Suprapubic skin (tissue), 4 donors: ENCODE data around the gene KRTAP26-1.

ENCODE experiments used
- CTCF ChIP-seq, 2 donors: fragments of 200-600 bp in 1 of 2; fragments of 450-650 bp in 1 of 2; sonication (generic) in 1 of 2; IDR thresholded peaks; one replicate each; pipeline ENCODE4 v1.5.1; 2016 to 2019; ENCODE audit warnings: antibody characterized with exemption in 2 of 2, mild to moderate bottlenecking in 1 of 2, moderate library complexity in 1 of 2
- EP300 ChIP-seq: sonication (generic); formaldehyde crosslinking; IDR thresholded peaks from one replicate; pipeline ENCODE4 v1.6.1; 2017; ENCODE audit warnings: antibody characterized with exemption
- POLR2A ChIP-seq, 2 donors: fragments of 450-650 bp; IDR thresholded peaks; one replicate each; pipeline ENCODE4 v1.6.1; 2017; ENCODE audit warnings: antibody characterized with exemption in 2 of 2, mild to moderate bottlenecking in 2 of 2, moderate library complexity in 2 of 2
- POLR2AphosphoS5 ChIP-seq, 3 donors: sonication (generic); formaldehyde crosslinking; IDR thresholded peaks; one replicate each; pipeline ENCODE4 v1.6.1; 2017; ENCODE audit warnings: antibody characterized with exemption in 3 of 3

GRCh38 chr21:30269803-30270530 lies 50.1 kb downstream of the KRTAP26-1 start:
- TF ChIP-seq CTCF (IDR thresholded peaks at IDR 0.05) (no peak), POLR2A (IDR thresholded peaks at IDR 0.05) (no peak), POLR2AphosphoS5 (IDR thresholded peaks at IDR 0.05) (no peak), EP300 (no peak)
